ENCODE data around the gene PIEZO2. TPM values are rescaled to one million over a fixed set of nuclear protein-coding genes. Genes with fewer than 3 reads are reported as not detected.

PIEZO2 gene
- total RNA-seq, 4 donors from 2014 or later = 0.64 to 1.8 (median 1.6) TPM

GRCh38 chr18:10760986-10761385 lies 388.4 kb downstream of the PIEZO2 start:
- no peak for ATAC-seq
- Histone ChIP-seq H3K36me3 (no peaks in the 10 kb centered on the region), H3K27me3 (no peaks in the 10 kb centered on the region), H3K4me1 (no peaks in the 10 kb centered on the region), H3K4me3 (no peak overlapping the region), H3K9me3 (no peaks in the 10 kb centered on the region), H3K27ac (no peak overlapping the region)
- 90 to 94% methylated on average over 5 of the region's 5 CpGs for WGBS, 2 donors (ENCODE audit: low coverage in 1 of 2)
- TF ChIP-seq CTCF (IDR thresholded peaks at IDR 0.05) = no peak
- no peak for TF ChIP-seq POLR2AphosphoS5 (IDR thresholded peaks at IDR 0.05)
- no peak for TF ChIP-seq POLR2A (IDR thresholded peaks at IDR 0.05)
- no peak for TF ChIP-seq EP300 (IDR thresholded peaks at IDR 0.05)

DNA sequence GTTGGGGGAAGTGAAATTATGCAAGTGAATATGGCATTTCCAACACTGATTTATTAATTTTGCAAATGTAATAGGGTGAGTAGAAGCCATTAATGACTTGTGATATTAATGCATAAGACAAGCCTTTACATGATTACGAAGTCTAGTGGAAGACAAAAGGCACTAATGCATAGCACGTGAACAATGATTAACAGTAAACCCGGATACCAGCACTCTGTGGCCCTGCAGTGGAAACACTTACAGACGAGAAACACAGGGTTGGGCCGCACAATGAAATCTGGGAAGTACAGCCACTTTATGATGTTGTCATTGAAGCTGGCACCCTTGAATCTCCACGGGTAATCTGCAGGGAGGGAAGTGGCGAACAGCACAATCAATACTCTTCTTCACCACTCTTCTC lies 390.1 kb downstream of the PIEZO2 start:
- Histone ChIP-seq H3K4me1 (no peaks in the 10 kb centered on the region), H3K27ac (no peak overlapping the region), H3K36me3 (no peaks in the 10 kb centered on the region), H3K4me3 (no peak overlapping the region), H3K27me3 (peaks cover 12% of the 10 kb centered on the region), H3K9me3 (no peaks in the 10 kb centered on the region)
- TF ChIP-seq POLR2AphosphoS5 (IDR thresholded peaks at IDR 0.05) (no peak), EP300 (IDR thresholded peaks at IDR 0.05) (no peak), CTCF (IDR thresholded peaks at IDR 0.05) (no peak), POLR2A (IDR thresholded peaks at IDR 0.05) (no peak)
- 83 to 91% methylated on average over 6 to 7 of the region's 7 CpGs for WGBS, 2 donors (ENCODE audit: low coverage in 1 of 2)
- no peak for ATAC-seq

DNA sequence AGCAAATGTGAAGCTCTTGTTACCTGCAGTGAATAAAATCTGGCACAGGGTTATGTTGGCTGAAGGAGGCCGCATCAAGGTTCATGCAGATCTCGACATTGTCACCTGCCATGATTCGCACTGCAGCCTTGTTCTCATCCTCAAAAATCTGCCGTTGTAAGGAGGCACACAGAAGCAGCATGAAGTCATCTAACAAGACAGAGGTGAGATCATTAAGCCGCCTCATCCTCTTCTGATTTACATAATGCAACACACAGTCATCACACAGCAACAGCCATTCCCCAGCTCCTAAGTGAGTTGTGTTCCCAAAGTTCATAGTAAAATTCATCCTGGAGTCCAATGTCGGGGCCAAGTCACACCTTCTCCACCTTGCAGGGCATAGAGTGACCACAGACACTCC lies 391.4 kb downstream of the PIEZO2 start:
- 89 to 95% methylated on average over 5 to 6 of the region's 6 CpGs for WGBS, 2 donors (ENCODE audit: low coverage in 1 of 2)
- peaks cover 12% of the 10 kb centered on the region for H3K27me3 ChIP-seq
- ATAC-seq = no peak

DNA sequence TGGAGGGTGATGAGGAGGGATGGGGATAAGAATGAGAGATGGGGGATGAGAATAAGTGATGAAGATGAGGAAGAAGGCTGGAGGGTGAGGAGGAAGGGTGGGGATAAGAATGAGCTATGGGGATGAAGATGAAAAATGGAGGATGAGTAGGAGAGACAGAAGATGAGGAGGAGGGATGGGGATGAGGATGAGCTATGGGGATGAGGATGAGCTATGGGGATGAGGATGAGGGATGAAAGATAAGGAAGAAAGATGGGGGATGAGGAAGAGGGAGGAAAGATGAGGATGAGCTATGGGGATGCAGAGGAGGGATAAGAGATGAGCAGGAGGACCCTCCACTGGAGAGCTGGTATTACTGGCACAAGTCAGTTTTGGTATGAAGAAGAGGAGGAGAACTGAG lies 392.0 kb downstream of the PIEZO2 start:
- Histone ChIP-seq H3K9me3 (no peaks in the 10 kb centered on the region), H3K27me3 (peaks cover 12% of the 10 kb centered on the region), H3K36me3 (no peaks in the 10 kb centered on the region), H3K27ac (no peak overlapping the region), H3K4me3 (no peak overlapping the region), H3K4me1 (no peaks in the 10 kb centered on the region)
- TF ChIP-seq POLR2A (IDR thresholded peaks at IDR 0.05) (no peak), POLR2AphosphoS5 (IDR thresholded peaks at IDR 0.05) (no peak), CTCF (IDR thresholded peaks at IDR 0.05) (no peak), EP300 (IDR thresholded peaks at IDR 0.05) (no peak)
- ATAC-seq = no peak

More for the DNA sequence above, 391.4 kb downstream of the PIEZO2 start:
- TF ChIP-seq POLR2A (IDR thresholded peaks at IDR 0.05) (no peak), CTCF (IDR thresholded peaks at IDR 0.05) (no peak), POLR2AphosphoS5 (IDR thresholded peaks at IDR 0.05) (no peak), EP300 (IDR thresholded peaks at IDR 0.05) (no peak)
- H3K9me3 ChIP-seq = no peaks in the 10 kb centered on the region
- H3K36me3 ChIP-seq = no peaks in the 10 kb centered on the region
- H3K4me3 ChIP-seq = no peak overlapping the region
- no peak overlapping the region for H3K27ac ChIP-seq
- no peaks in the 10 kb centered on the region for H3K4me1 ChIP-seq

- WGBS, 2 donors (ENCODE audit: low coverage in 1 of 2) = 57 to 71% methylated on average over 1 of the region's 1 CpG
- no peak for TF ChIP-seq EP300 (IDR thresholded peaks at IDR 0.05)
- TF ChIP-seq POLR2A (IDR thresholded peaks at IDR 0.05) = no peak
- TF ChIP-seq POLR2AphosphoS5 (IDR thresholded peaks at IDR 0.05) = no peak
- no peak for TF ChIP-seq CTCF (IDR thresholded peaks at IDR 0.05)
- ATAC-seq = no peak
Observed at GRCh38 chr18:10755855-10756254, 393.5 kb downstream of the PIEZO2 start.

More at GRCh38 chr18:10755855-10756254, 393.5 kb downstream of the PIEZO2 start:
- Histone ChIP-seq H3K27ac (no peak overlapping the region), H3K36me3 (no peaks in the 10 kb centered on the region), H3K4me1 (no peaks in the 10 kb centered on the region), H3K4me3 (no peak overlapping the region), H3K27me3 (peaks cover 12% of the 10 kb centered on the region), H3K9me3 (no peaks in the 10 kb centered on the region)

Data from gastroesophageal sphincter (tissue), 4 donors.